SH-SY5Y (cell line): ENCODE results near the gene PCAT6.

Source experiments
- GATA2 ChIP-seq: IDR thresholded peaks from 2 replicates; pipeline ENCODE4 v1.6.1; 2011; ENCODE audit warnings: mild to moderate bottlenecking, low read depth, low read length
- GATA3 ChIP-seq: IDR thresholded peaks from 2 replicates; pipeline ENCODE4 v1.6.1; 2011; ENCODE audit warnings: low read depth, mild to moderate bottlenecking, low read length, moderate library complexity

GRCh38 chr1:202802998-202803932, 7.5 kb upstream of the PCAT6 start:
- TF ChIP-seq GATA2 = no peak
- TF ChIP-seq GATA3 = no peak
